WI38 (cell line): Measurements from ENCODE around the gene IER2.
"Not testable (repeated sequence)": the region's sequence is repeated elsewhere in the genome, so short reads cannot be mapped to it uniquely, and the experiment has no call there.

Source experiments
- H3K4me3 ChIP-seq: 2 replicates; pipeline ENCODE4 v1.5.1; 2011; ENCODE audit warnings: low read depth, mild to moderate bottlenecking, control low read depth, low read length
- CTCF ChIP-seq: IDR thresholded peaks from 2 replicates; pipeline ENCODE4 v1.5.1; 2012; ENCODE audit warnings: low read depth, mild to moderate bottlenecking, control low read depth, low read length

The IER2 gene

DNA sequence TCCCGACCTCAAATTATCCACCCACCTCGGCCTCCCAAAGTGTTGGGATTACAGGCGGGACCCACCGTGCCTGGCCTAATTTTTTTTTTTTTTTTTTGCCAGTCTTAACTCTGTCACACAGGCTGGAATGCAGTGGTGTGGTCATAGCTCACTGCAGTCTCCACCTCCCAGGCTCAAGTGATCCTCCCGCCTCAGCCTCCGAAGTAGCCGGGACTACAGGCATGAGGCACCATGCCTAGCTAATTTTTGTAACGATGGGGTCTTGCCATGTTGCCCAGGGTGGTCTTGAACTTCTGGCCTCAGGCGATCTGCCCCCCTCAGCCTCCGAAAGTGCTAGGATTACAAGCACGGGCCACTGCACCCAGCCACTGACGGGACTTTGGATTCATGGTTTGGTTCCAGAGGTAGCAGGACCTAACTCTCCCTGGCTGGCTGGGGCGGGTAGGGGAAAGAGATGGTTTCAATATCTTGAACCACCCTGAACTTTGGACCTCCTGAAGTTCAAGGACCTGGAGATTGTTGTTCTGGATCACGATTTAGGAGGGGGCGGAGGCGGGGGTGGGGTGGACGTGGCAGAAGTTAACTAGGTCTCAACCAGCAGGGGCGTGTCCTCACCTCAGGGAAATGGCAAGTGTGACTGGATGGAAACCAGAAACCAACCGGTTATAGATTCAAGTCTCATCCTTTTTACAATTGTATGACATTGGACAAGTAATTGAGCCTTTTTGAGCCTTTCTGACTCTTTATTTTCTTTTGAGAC is 40.8 kb downstream of the IER2 start:
- H3K4me3 ChIP-seq: no peak overlapping the region
- no peak for TF ChIP-seq CTCF

GRCh38 chr19:13195678-13196077 is 45.5 kb downstream of the IER2 start:
- TF ChIP-seq CTCF: no peak
- H3K4me3 ChIP-seq: no peak overlapping the region

- no peak overlapping the region for H3K4me3 ChIP-seq
- TF ChIP-seq CTCF: no peak
Observed at GRCh38 chr19:13198634-13199033, 48.4 kb downstream of the IER2 start.

DNA sequence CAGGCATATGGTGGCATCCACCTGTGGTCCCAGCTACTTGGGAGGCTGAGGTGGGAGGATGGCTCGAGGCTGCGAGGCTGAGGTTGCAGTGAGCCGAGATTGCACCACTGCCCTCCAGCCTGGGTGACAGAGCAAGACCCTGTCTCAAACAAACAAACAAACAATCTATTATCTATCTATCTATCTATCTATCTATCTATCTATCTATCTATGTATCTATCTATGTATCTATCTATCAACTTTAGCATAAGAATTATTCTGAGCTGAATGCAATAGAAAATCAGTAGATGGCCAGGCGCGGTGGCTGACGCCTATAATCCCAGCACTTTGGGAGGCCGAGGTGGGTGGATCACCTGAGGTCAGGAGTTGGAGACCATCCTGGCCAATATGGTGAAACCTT is 51.9 kb downstream of the IER2 start:
- not testable (repeated sequence) for H3K4me3 ChIP-seq
